ENCODE results near the gene PDE8B.

Gene PDE8B

DNA sequence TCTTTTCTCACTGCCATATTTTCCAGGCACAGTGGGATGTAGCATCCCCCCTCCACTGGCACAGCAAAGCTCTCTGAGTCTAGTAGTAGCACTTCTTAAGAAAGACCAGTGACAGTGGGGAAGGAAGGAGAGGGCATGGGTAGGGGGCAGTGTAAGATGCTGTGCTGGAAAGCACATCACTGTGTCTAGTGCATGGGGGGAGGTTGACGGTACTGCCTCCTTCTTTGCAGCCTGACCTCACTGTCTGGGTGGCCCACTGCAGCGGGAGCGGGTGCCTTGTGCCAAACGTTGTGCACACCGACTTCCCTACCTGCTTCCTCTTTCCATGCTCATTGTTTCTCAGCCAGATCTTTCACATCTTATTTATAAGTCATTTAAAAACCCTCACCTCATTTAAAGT lies 91.8 kb downstream of the PDE8B start:
- Histone ChIP-seq H4K5ac (ENCODE audit: low read length) (no peak overlapping the region), H3K79me1 (ENCODE audit: low read length) (no peaks in the 10 kb centered on the region), H2BK120ac (ENCODE audit: low read depth, low read length) (no peak overlapping the region), H3K27ac (ENCODE audit: low read depth, low read length) (no peak overlapping the region), H3K9ac (ENCODE audit: low read length) (no peak overlapping the region), H3K56ac (ENCODE audit: low read length) (no peak overlapping the region), H3K23ac (ENCODE audit: low read length) (no peak overlapping the region), H4K8ac (ENCODE audit: low read depth, low read length) (no peak overlapping the region), H2BK5ac (ENCODE audit: low read length) (no peak overlapping the region), H3K79me2 (ENCODE audit: control insufficient read depth, insufficient read depth, low read length) (no peaks in the 10 kb centered on the region), H2BK15ac (replicated peaks; ENCODE audit: low read depth) (no peak overlapping the region), H3K4me3 (ENCODE audit: low read length) (no peak overlapping the region), H3K18ac (ENCODE audit: low read length) (no peak overlapping the region), H3K4me2 (ENCODE audit: low read length) (no peak overlapping the region), H3K27me3 (ENCODE audit: insufficient read depth, low read length, poor library complexity) (no peaks in the 10 kb centered on the region), H3K4me1 (ENCODE audit: control insufficient read depth, low read depth, low read length) (no peaks in the 10 kb centered on the region), H3K4ac (ENCODE audit: low read depth, low read length) (no peak overlapping the region), H3K36me3 (ENCODE audit: control insufficient read depth, insufficient read depth, low read length) (no peaks in the 10 kb centered on the region), H2AK5ac (ENCODE audit: low read length) (no peak overlapping the region)
- DNase-seq = no peak
- no CpG with 5 or more reads among the region's 5 CpGs for WGBS (ENCODE audit: extremely low coverage, insufficient coverage, low lambda C conversion rate)

DNA sequence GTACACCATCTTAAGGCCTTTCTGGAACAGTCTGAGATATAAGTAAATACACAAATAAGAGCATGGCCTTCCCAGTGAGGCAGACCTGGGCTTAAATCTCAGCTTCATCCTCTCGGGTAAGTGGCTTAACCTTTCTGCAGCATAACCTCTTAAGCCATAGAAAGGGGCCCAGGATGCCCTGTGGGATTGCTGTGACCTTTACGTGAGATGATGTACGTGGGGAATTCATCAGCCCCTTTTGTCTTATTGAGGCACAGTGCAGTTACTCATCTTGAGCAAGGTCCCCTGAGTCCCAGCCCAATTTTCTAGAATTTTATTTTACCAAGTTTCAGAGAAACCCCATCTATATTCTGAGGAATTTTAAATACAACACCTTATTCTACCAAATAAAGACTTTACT lies 92.2 kb downstream of the PDE8B start:
- H3K79me1 ChIP-seq (ENCODE audit: low read length) = no peaks in the 10 kb centered on the region
- H3K4me3 ChIP-seq (ENCODE audit: low read length) = no peak overlapping the region
- H4K8ac ChIP-seq (ENCODE audit: low read depth, low read length) = no peak overlapping the region
- H3K56ac ChIP-seq (ENCODE audit: low read length) = no peak overlapping the region
- no peak for DNase-seq
- H4K5ac ChIP-seq (ENCODE audit: low read length) = no peak overlapping the region
- no peak overlapping the region for H2BK120ac ChIP-seq (ENCODE audit: low read depth, low read length)
- no peak overlapping the region for H3K27ac ChIP-seq (ENCODE audit: low read depth, low read length)
- no CpG with 5 or more reads among the region's 3 CpGs for WGBS (ENCODE audit: extremely low coverage, insufficient coverage, low lambda C conversion rate)
- H2BK5ac ChIP-seq (ENCODE audit: low read length) = no peak overlapping the region
- H3K27me3 ChIP-seq (ENCODE audit: insufficient read depth, low read length, poor library complexity) = no peaks in the 10 kb centered on the region
- H2BK15ac ChIP-seq (replicated peaks; ENCODE audit: low read depth) = no peak overlapping the region
- no peak overlapping the region for H3K4ac ChIP-seq (ENCODE audit: low read depth, low read length)
- H2AK5ac ChIP-seq (ENCODE audit: low read length) = no peak overlapping the region
- no peak overlapping the region for H3K18ac ChIP-seq (ENCODE audit: low read length)
- H3K4me2 ChIP-seq (ENCODE audit: low read length) = no peak overlapping the region
- no peaks in the 10 kb centered on the region for H3K79me2 ChIP-seq (ENCODE audit: control insufficient read depth, insufficient read depth, low read length)
- H3K9ac ChIP-seq (ENCODE audit: low read length) = no peak overlapping the region
- H3K4me1 ChIP-seq (ENCODE audit: control insufficient read depth, low read depth, low read length) = no peaks in the 10 kb centered on the region
- no peak overlapping the region for H3K23ac ChIP-seq (ENCODE audit: low read length)
- no peaks in the 10 kb centered on the region for H3K36me3 ChIP-seq (ENCODE audit: control insufficient read depth, insufficient read depth, low read length)

DNA sequence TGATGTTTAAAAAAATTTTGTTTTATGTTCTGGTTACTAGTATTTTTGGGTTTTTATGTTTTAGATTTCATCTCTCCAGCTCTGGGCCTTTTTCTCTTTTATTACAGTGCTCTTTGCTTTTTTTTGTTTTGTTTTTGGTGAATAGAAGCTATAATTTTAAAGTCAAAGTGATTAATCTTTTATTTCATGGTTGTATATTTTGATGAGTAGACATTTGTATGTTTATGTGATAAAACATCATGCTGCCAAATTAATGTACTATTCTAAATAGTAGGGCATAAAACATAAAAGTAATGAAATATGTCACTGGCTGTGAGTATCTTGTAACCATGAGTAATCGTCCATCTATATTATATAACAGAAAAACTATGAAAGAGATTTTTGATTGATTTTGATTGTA lies 93.9 kb downstream of the PDE8B start:
- no peak overlapping the region for H4K5ac ChIP-seq (ENCODE audit: low read length)
- no peak overlapping the region for H3K56ac ChIP-seq (ENCODE audit: low read length)
- no peak overlapping the region for H4K8ac ChIP-seq (ENCODE audit: low read depth, low read length)
- H2BK15ac ChIP-seq (replicated peaks; ENCODE audit: low read depth) = no peak overlapping the region
- no peak overlapping the region for H2BK5ac ChIP-seq (ENCODE audit: low read length)
- H3K9ac ChIP-seq (ENCODE audit: low read length) = no peak overlapping the region
- H2AK5ac ChIP-seq (ENCODE audit: low read length) = no peak overlapping the region
- DNase-seq = no peak
- H3K27ac ChIP-seq (ENCODE audit: low read depth, low read length) = no peak overlapping the region
- no peaks in the 10 kb centered on the region for H3K36me3 ChIP-seq (ENCODE audit: control insufficient read depth, insufficient read depth, low read length)
- no peaks in the 10 kb centered on the region for H3K4me1 ChIP-seq (ENCODE audit: control insufficient read depth, low read depth, low read length)
- H3K4ac ChIP-seq (ENCODE audit: low read depth, low read length) = no peak overlapping the region
- no peak overlapping the region for H3K4me2 ChIP-seq (ENCODE audit: low read length)
- no peak overlapping the region for H2BK120ac ChIP-seq (ENCODE audit: low read depth, low read length)
- no peak overlapping the region for H3K4me3 ChIP-seq (ENCODE audit: low read length)
- no peak overlapping the region for H3K23ac ChIP-seq (ENCODE audit: low read length)
- no CpG with 5 or more reads among the region's 1 CpG for WGBS (ENCODE audit: extremely low coverage, insufficient coverage, low lambda C conversion rate)
- no peaks in the 10 kb centered on the region for H3K27me3 ChIP-seq (ENCODE audit: insufficient read depth, low read length, poor library complexity)
- no peak overlapping the region for H3K18ac ChIP-seq (ENCODE audit: low read length)
- no peaks in the 10 kb centered on the region for H3K79me1 ChIP-seq (ENCODE audit: low read length)
- no peaks in the 10 kb centered on the region for H3K79me2 ChIP-seq (ENCODE audit: control insufficient read depth, insufficient read depth, low read length)

DNA sequence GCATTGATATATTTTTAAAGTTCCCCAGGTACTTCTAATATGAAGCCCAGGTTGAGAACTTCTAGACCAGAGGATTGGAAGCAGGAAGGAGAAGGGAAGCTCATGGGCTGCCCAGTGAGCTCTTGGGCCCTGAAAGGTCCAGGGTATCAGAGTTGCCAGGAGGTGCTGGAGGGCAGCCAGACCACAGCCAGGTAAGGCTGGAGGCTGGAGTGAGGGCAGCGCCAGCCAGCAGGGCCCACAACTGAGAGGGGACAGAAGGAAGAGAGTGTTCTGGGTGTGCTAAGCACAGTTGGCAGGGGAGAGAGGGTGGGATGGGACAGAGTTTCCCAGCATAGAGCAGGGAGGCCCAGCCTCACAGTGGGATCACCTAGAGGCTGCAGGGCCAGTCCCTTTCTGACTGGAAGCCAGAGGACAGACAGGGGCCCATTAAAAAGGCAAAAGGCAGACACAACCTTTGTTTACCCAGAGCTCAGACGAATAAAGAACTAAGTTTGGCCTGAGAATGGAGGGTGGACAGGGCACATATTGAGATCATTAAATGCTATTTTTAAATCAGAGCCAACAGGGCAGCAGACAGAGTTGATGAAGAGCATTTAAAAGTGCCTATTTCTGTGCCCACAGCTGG lies 94.9 kb downstream of the PDE8B start:
- H3K4ac ChIP-seq (ENCODE audit: low read depth, low read length) = no peak overlapping the region
- H2BK15ac ChIP-seq (replicated peaks; ENCODE audit: low read depth) = no peak overlapping the region
- H2BK120ac ChIP-seq (ENCODE audit: low read depth, low read length) = no peak overlapping the region
- H4K8ac ChIP-seq (ENCODE audit: low read depth, low read length) = no peak overlapping the region
- H3K4me2 ChIP-seq (ENCODE audit: low read length) = no peak overlapping the region
- DNase-seq = no peak
- H3K79me1 ChIP-seq (ENCODE audit: low read length) = no peaks in the 10 kb centered on the region
- H3K27ac ChIP-seq (ENCODE audit: low read depth, low read length) = no peak overlapping the region
- no peaks in the 10 kb centered on the region for H3K4me1 ChIP-seq (ENCODE audit: control insufficient read depth, low read depth, low read length)
- H3K36me3 ChIP-seq (ENCODE audit: control insufficient read depth, insufficient read depth, low read length) = no peaks in the 10 kb centered on the region
- H3K18ac ChIP-seq (ENCODE audit: low read length) = no peak overlapping the region
- WGBS (ENCODE audit: extremely low coverage, insufficient coverage, low lambda C conversion rate) = no CpG with 5 or more reads among the region's 2 CpGs
- no peaks in the 10 kb centered on the region for H3K79me2 ChIP-seq (ENCODE audit: control insufficient read depth, insufficient read depth, low read length)
- no peak overlapping the region for H2BK5ac ChIP-seq (ENCODE audit: low read length)
- H4K5ac ChIP-seq (ENCODE audit: low read length) = no peak overlapping the region
- no peaks in the 10 kb centered on the region for H3K27me3 ChIP-seq (ENCODE audit: insufficient read depth, low read length, poor library complexity)
- H2AK5ac ChIP-seq (ENCODE audit: low read length) = no peak overlapping the region
- peak overlapping the region; percentile 34 for H3K23ac ChIP-seq (ENCODE audit: low read length)
- no peak overlapping the region for H3K9ac ChIP-seq (ENCODE audit: low read length)
- H3K4me3 ChIP-seq (ENCODE audit: low read length) = no peak overlapping the region
- no peak overlapping the region for H3K56ac ChIP-seq (ENCODE audit: low read length)

DNA sequence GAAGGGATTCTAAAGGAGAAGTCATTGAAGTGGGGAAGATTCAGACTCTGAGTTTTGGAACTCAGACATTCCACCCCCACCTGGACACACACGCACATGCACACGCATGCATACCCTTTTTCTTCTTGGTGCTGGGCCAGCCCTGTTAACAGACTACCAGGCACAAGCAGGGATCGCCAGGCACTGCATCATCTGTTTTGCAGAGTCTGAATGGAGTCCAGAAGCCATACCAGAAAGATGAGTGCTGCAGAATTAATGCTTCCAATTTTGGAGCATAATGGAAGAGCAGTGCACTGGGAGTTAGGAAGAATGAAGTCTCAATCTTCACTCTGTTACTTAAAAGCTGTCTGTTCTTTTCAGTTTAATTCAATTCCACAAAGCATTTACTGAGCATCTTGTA lies 95.5 kb downstream of the PDE8B start:
- no peak overlapping the region for H2BK15ac ChIP-seq (replicated peaks; ENCODE audit: low read depth)
- no peak for DNase-seq
- H3K4ac ChIP-seq (ENCODE audit: low read depth, low read length) = no peak overlapping the region
- no peak overlapping the region for H3K56ac ChIP-seq (ENCODE audit: low read length)
- no peak overlapping the region for H4K5ac ChIP-seq (ENCODE audit: low read length)
- H3K9ac ChIP-seq (ENCODE audit: low read length) = no peak overlapping the region
- no peak overlapping the region for H3K18ac ChIP-seq (ENCODE audit: low read length)
- H3K4me2 ChIP-seq (ENCODE audit: low read length) = no peak overlapping the region
- no peaks in the 10 kb centered on the region for H3K27me3 ChIP-seq (ENCODE audit: insufficient read depth, low read length, poor library complexity)
- no CpG with 5 or more reads among the region's 3 CpGs for WGBS (ENCODE audit: extremely low coverage, insufficient coverage, low lambda C conversion rate)
- no peaks in the 10 kb centered on the region for H3K36me3 ChIP-seq (ENCODE audit: control insufficient read depth, insufficient read depth, low read length)
- no peak overlapping the region for H2BK5ac ChIP-seq (ENCODE audit: low read length)
- no peak overlapping the region for H2BK120ac ChIP-seq (ENCODE audit: low read depth, low read length)
- H3K23ac ChIP-seq (ENCODE audit: low read length) = no peak overlapping the region
- no peaks in the 10 kb centered on the region for H3K79me2 ChIP-seq (ENCODE audit: control insufficient read depth, insufficient read depth, low read length)
- no peaks in the 10 kb centered on the region for H3K79me1 ChIP-seq (ENCODE audit: low read length)
- H4K8ac ChIP-seq (ENCODE audit: low read depth, low read length) = no peak overlapping the region
- no peak overlapping the region for H2AK5ac ChIP-seq (ENCODE audit: low read length)
- no peaks in the 10 kb centered on the region for H3K4me1 ChIP-seq (ENCODE audit: control insufficient read depth, low read depth, low read length)
- H3K4me3 ChIP-seq (ENCODE audit: low read length) = no peak overlapping the region
- H3K27ac ChIP-seq (ENCODE audit: low read depth, low read length) = no peak overlapping the region

DNA sequence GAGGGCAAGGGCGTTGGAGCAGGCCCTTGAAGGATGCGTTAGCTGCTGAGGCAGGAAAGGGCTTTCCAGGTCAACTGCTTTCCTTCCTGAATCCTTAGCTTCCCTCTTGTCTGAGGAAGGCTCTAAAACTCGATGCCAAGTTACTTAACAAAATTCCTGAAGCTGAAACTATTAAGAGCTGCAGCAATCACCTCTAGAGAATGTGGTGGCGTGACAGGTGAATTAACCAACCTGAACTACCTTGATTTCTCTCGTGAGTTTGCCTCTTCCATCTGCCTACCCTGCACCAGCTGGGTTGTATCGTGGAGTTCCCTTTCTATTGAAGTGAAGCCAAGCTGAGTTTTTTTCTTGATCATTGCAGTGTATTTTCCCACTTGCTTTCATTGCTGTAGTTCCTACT lies 96.1 kb downstream of the PDE8B start:
- H3K56ac ChIP-seq (ENCODE audit: low read length) = no peak overlapping the region
- H2BK15ac ChIP-seq (replicated peaks; ENCODE audit: low read depth) = no peak overlapping the region
- H4K5ac ChIP-seq (ENCODE audit: low read length) = no peak overlapping the region
- H3K4me1 ChIP-seq (ENCODE audit: control insufficient read depth, low read depth, low read length) = no peaks in the 10 kb centered on the region
- H3K18ac ChIP-seq (ENCODE audit: low read length) = no peak overlapping the region
- no peak overlapping the region for H3K9ac ChIP-seq (ENCODE audit: low read length)
- H3K36me3 ChIP-seq (ENCODE audit: control insufficient read depth, insufficient read depth, low read length) = no peaks in the 10 kb centered on the region
- H3K27ac ChIP-seq (ENCODE audit: low read depth, low read length) = no peak overlapping the region
- H3K23ac ChIP-seq (ENCODE audit: low read length) = peak overlapping the region; percentile 57
- WGBS (ENCODE audit: extremely low coverage, insufficient coverage, low lambda C conversion rate) = no CpG with 5 or more reads among the region's 6 CpGs
- no peaks in the 10 kb centered on the region for H3K27me3 ChIP-seq (ENCODE audit: insufficient read depth, low read length, poor library complexity)
- H3K79me2 ChIP-seq (ENCODE audit: control insufficient read depth, insufficient read depth, low read length) = no peaks in the 10 kb centered on the region
- H3K79me1 ChIP-seq (ENCODE audit: low read length) = no peaks in the 10 kb centered on the region
- no peak overlapping the region for H3K4ac ChIP-seq (ENCODE audit: low read depth, low read length)
- no peak for DNase-seq
- H2AK5ac ChIP-seq (ENCODE audit: low read length) = no peak overlapping the region
- no peak overlapping the region for H3K4me3 ChIP-seq (ENCODE audit: low read length)
- no peak overlapping the region for H4K8ac ChIP-seq (ENCODE audit: low read depth, low read length)
- no peak overlapping the region for H3K4me2 ChIP-seq (ENCODE audit: low read length)
- H2BK5ac ChIP-seq (ENCODE audit: low read length) = no peak overlapping the region
- H2BK120ac ChIP-seq (ENCODE audit: low read depth, low read length) = no peak overlapping the region
